K562 (cell line): Measurements from ENCODE around the gene PYROXD2. TPM values are rescaled to one million over a fixed set of nuclear protein-coding genes. Genes with fewer than 3 reads are reported as not detected.

Experiments used
- BCLAF1 ChIP-seq, 2 experiments: fragments of 450-650 bp in 1 of 2; IDR thresholded peaks; 2 replicates each; pipeline ENCODE4 v1.6.1; 2011 to 2017; ENCODE audit warnings: low read depth in 2 of 2, antibody characterized with exemption in 1 of 2, borderline replicate concordance in 1 of 2, low read length in 1 of 2, mild to moderate bottlenecking in 1 of 2, mixed read lengths in 1 of 2; ENCODE audit not compliant: control insufficient read depth in 1 of 2
- CHD1 ChIP-seq: fragments of 200-600 bp; sonication (generic); IDR thresholded peaks from one replicate; pipeline ENCODE4 v1.6.1; 2012; ENCODE audit warnings: mild to moderate bottlenecking, moderate library complexity, low read length, inconsistent platforms
- DPF2 ChIP-seq: fragments of 450-650 bp; IDR thresholded peaks from 2 replicates; pipeline ENCODE4 v1.6.1; 2016
- GTF2E2 ChIP-seq: fragments of 200-800 bp; sonication (Bioruptor generic); IDR thresholded peaks from 2 replicates; pipeline ENCODE4 v1.6.1; 2016; ENCODE audit warnings: missing genetic modification characterization, missing compliant biosample characterization
- GTF2F1 ChIP-seq: IDR thresholded peaks from 2 replicates; pipeline ENCODE4 v1.6.1; 2011; ENCODE audit warnings: low read depth, low read length, improper control_type of control experiment
- HDAC3 ChIP-seq: fragments of 450-650 bp; IDR thresholded peaks from 2 replicates; pipeline ENCODE4 v1.6.1; 2018; ENCODE audit warnings: borderline replicate concordance, mild to moderate bottlenecking, moderate library complexity; ENCODE audit not compliant: partially characterized antibody
- KHSRP ChIP-seq: fragments of 450-650 bp; IDR thresholded peaks from 2 replicates; pipeline ENCODE4 v1.6.1; 2017
- MAFG ChIP-seq: fragments of 450-650 bp; conservative IDR thresholded peaks from 2 replicates; pipeline ENCODE4 v1.6.1; 2016; ENCODE audit warnings: missing genetic modification characterization, missing compliant biosample characterization
- MCM3 ChIP-seq: fragments of 450-650 bp; IDR thresholded peaks from 2 replicates; pipeline ENCODE4 v1.6.1; 2016
- MIER1 ChIP-seq: fragments of 450-650 bp; IDR thresholded peaks from 2 replicates; pipeline ENCODE4 v1.6.1; 2016; ENCODE audit warnings: antibody characterized with exemption, mild to moderate bottlenecking, low read depth
- MLX ChIP-seq, 2 experiments: fragments of 450-650 bp in 1 of 2; sonication (generic) in 1 of 2; formaldehyde crosslinking; conservative IDR thresholded peaks; 2 replicates each; pipeline versions ENCODE4 v1.4.0 to v1.8.1; 2020 to 2022; ENCODE audit warnings: mild to moderate bottlenecking in 1 of 2, missing genetic modification reagents in 1 of 2
- PHB ChIP-seq: fragments of 250-450 bp; sonication (Bioruptor Pico); IDR thresholded peaks from 2 replicates; pipeline ENCODE4 v1.5.0; 2021
- RBM34 ChIP-seq: fragments of 200-400 bp; formaldehyde crosslinking; IDR thresholded peaks from 2 replicates; pipeline ENCODE4 v1.6.1; 2018; ENCODE audit warnings: low read length, borderline replicate concordance; ENCODE audit not compliant: insufficient read depth
- SMAD3 ChIP-seq: fragments of 450-650 bp; formaldehyde crosslinking; conservative IDR thresholded peaks from 2 replicates; pipeline ENCODE4 v1.4.0; 2020; ENCODE audit warnings: mild to moderate bottlenecking
- SP2 ChIP-seq: IDR thresholded peaks from 2 replicates; pipeline ENCODE4 v1.6.1; 2011; ENCODE audit warnings: mild to moderate bottlenecking, low read depth, low read length, moderate library complexity; ENCODE audit not compliant: poor library complexity, severe bottlenecking; ENCODE audit errors: extremely low read depth
- STAT5A ChIP-seq: IDR thresholded peaks from 2 replicates; pipeline ENCODE4 v1.6.1; 2012; ENCODE audit warnings: low read length, inconsistent platforms, borderline replicate concordance
- STAT5B ChIP-seq: fragments of 250-450 bp; sonication (Bioruptor Pico); IDR thresholded peaks from 2 replicates; pipeline ENCODE4 v1.8.0; 2021; ENCODE audit warnings: mild to moderate bottlenecking, inconsistent platforms
- TCF3 ChIP-seq: sonication (generic); formaldehyde crosslinking; IDR thresholded peaks from 2 replicates; pipeline ENCODE4 v1.4.0; 2020; ENCODE audit warnings: mild to moderate bottlenecking, missing genetic modification reagents
- TRIM28 ChIP-seq: fragments of 450-650 bp; IDR thresholded peaks from 2 replicates; pipeline ENCODE4 v1.6.1; 2017
- ZBTB12 ChIP-seq: fragments of 250-450 bp; sonication (Bioruptor Pico); IDR thresholded peaks from 2 replicates; pipeline ENCODE4 v1.4.0; 2020
- ZKSCAN1 ChIP-seq: fragments of 150-350 bp; IDR thresholded peaks from 2 replicates; pipeline ENCODE4 v1.6.1; 2016; ENCODE audit warnings: low read depth, low read length
- ZNF165 ChIP-seq: fragments of 250-450 bp; sonication (Bioruptor Pico); IDR thresholded peaks from 2 replicates; pipeline ENCODE4 v1.4.0; 2020; ENCODE audit warnings: borderline replicate concordance
- ZNF175 ChIP-seq: fragments of 200-800 bp; sonication (Bioruptor generic); IDR thresholded peaks from 2 replicates; pipeline ENCODE4 v1.6.1; 2016; ENCODE audit warnings: low read depth, mild to moderate bottlenecking, missing genetic modification characterization, missing compliant biosample characterization
- ZNF324 ChIP-seq: fragments of 250-450 bp; sonication (Bioruptor Pico); IDR thresholded peaks from 2 replicates; pipeline ENCODE4 v1.4.0; 2020; ENCODE audit warnings: mild to moderate bottlenecking
- ZNF707 ChIP-seq: fragments of 250-450 bp; sonication (Bioruptor Pico); conservative IDR thresholded peaks from 2 replicates; pipeline ENCODE4 v1.8.0; 2022; ENCODE audit warnings: inconsistent platforms, mild to moderate bottlenecking, moderate library complexity
- polyA plus RNA-seq, 8 experiments: library from polyadenylated mRNA; depleted of rRNA in 4 of 8; stranded (reverse) in 5 of 8; unstranded in 3 of 8; fragments of >200 nt; fragmentation: Nextera tagmentation in 2 of 8; fragmentation: Illumina TruSeq in 1 of 8; extraction: Ambion mirVana in 2 of 8; extraction: Trizol in 1 of 8; gene quantifications; 2 replicates each; pipeline versions ENCODE4 v1.2.1 to v1.2.3, GENCODE V29; 2011 to 2014; ENCODE audit warnings: inconsistent platforms in 1 of 8, missing spikeins in 1 of 8
- total RNA-seq, 7 experiments: library from RNA; depleted of rRNA in 6 of 7; stranded (reverse); fragments of >200 nt in 6 of 7; fragmentation: Illumina TruSeq in 2 of 7; extraction: Trizol in 2 of 7; gene quantifications; 2 replicates each; pipeline versions ENCODE4 v1.2.1 to v1.2.3, GENCODE V29; 2011 to 2021; ENCODE audit warnings: low replicate concordance in 1 of 7

The PYROXD2 gene
- total and polyA plus RNA-seq, 9 of the 15 experiments (the other 6 are each of a cell fraction or from before 2014, with no cell fraction given), result 0.14 to 1.4 (median 0.58) TPM

GRCh38 chr10:98458809-98459784 lies 44.1 kb upstream of the PYROXD2 start (continued):
- TF ChIP-seq ZNF324 (CRISPR knock-in tag), result no peak
- TF ChIP-seq ZNF175 (CRISPR knock-in tag), result no peak
- TF ChIP-seq ZNF165, result no peak
- TF ChIP-seq RBM34, result no peak
- TF ChIP-seq PHB, result no peak
- no peak for TF ChIP-seq MAFG (tag)
- no peak for TF ChIP-seq GTF2F1
- TF ChIP-seq HDAC3, result no peak
- no peak for TF ChIP-seq MLX (CRISPR knock-in tag; conservative IDR thresholded peaks at IDR 0.05)
- no peak for TF ChIP-seq ZNF707 (CRISPR knock-in tag)
- TF ChIP-seq KHSRP, result no peak
- TF ChIP-seq GTF2E2 (tag), result no peak
- no peak for TF ChIP-seq ZBTB12
- TF ChIP-seq MIER1, result no peak
- TF ChIP-seq TRIM28, result no peak
- no peak for TF ChIP-seq ZKSCAN1
- TF ChIP-seq SMAD3 (CRISPR knock-in tag), result no peak
- peak; percentile 83 for TF ChIP-seq DPF2
- TF ChIP-seq TCF3 (CRISPR knock-in tag), result peak; percentile 91
- no peak for TF ChIP-seq SP2
- TF ChIP-seq MCM3, result no peak
- TF ChIP-seq CHD1, result no peak
- no peak for TF ChIP-seq STAT5B
- peak; percentile 76 for TF ChIP-seq STAT5A
- no peak for TF ChIP-seq BCLAF1 (IDR thresholded peaks at IDR 0.05; ENCODE audit: borderline replicate concordance in 1 of 2, control insufficient read depth in 1 of 2, low read depth in 2 of 2, low read length in 1 of 2)
